Suprapubic skin (tissue), 4 donors: Measurements from ENCODE around the gene AJAP1. TPM values are rescaled to one million over a fixed set of nuclear protein-coding genes. Genes with fewer than 3 reads are reported as not detected.
A peak's percentile ranks its signal among the peaks of the same experiment; 100 is the strongest.

Experiments
- DNase-seq, 2 donors: peaks; one replicate each; pipeline ENCODE4 v3.0.0-alpha.2; 2019; ENCODE audit warnings: low spot score in 2 of 2
- H3K27ac ChIP-seq: fragments of 200-600 bp; sonication (generic); one replicate; pipeline ENCODE4 v1.5.1; 2019
- H3K27me3 ChIP-seq: fragments of 200-600 bp; sonication (generic); one replicate; pipeline ENCODE4 v1.5.1; 2019
- H3K36me3 ChIP-seq: fragments of 200-600 bp; sonication (generic); one replicate; pipeline ENCODE4 v1.5.1; 2019
- H3K4me1 ChIP-seq: fragments of 200-600 bp; sonication (generic); one replicate; pipeline ENCODE4 v1.5.1; 2019
- H3K4me3 ChIP-seq: fragments of 200-600 bp; sonication (generic); one replicate; pipeline ENCODE4 v1.5.1; 2019; ENCODE audit warnings: mild to moderate bottlenecking
- H3K9me3 ChIP-seq: fragments of 200-600 bp; sonication (generic); one replicate; pipeline ENCODE4 v1.5.1; 2019
- CTCF ChIP-seq, 2 donors: fragments of 200-600 bp in 1 of 2; fragments of 450-650 bp in 1 of 2; sonication (generic) in 1 of 2; IDR thresholded peaks; one replicate each; pipeline ENCODE4 v1.5.1; 2016 to 2019; ENCODE audit warnings: antibody characterized with exemption in 2 of 2, mild to moderate bottlenecking in 1 of 2, moderate library complexity in 1 of 2
- EP300 ChIP-seq: sonication (generic); formaldehyde crosslinking; IDR thresholded peaks from one replicate; pipeline ENCODE4 v1.6.1; 2017; ENCODE audit warnings: antibody characterized with exemption
- POLR2A ChIP-seq, 2 donors: fragments of 450-650 bp; IDR thresholded peaks; one replicate each; pipeline ENCODE4 v1.6.1; 2017; ENCODE audit warnings: antibody characterized with exemption in 2 of 2, mild to moderate bottlenecking in 2 of 2, moderate library complexity in 2 of 2
- POLR2AphosphoS5 ChIP-seq, 3 donors: sonication (generic); formaldehyde crosslinking; IDR thresholded peaks; one replicate each; pipeline ENCODE4 v1.6.1; 2017; ENCODE audit warnings: antibody characterized with exemption in 3 of 3
- WGBS: methylation state at CpG from one replicate; pipeline ENCODE4 v1.1.5; 2018; 5-methylcytosine and 5-hydroxymethylcytosine counted together
- total RNA-seq, 4 donors: library from RNA; depleted of rRNA; stranded (reverse); fragments of >200 nt; gene quantifications; one replicate each; pipeline ENCODE4 v1.1.0, GENCODE V29; 2016

The AJAP1 gene
- 1 to 10 TPM in 1 of 4 donors, under 1 TPM in 3; 0.11 to 2.3 (median 0.80) TPM for total RNA-seq

- Histone ChIP-seq H3K4me1 (peaks cover 27% of the 10 kb centered on the region), H3K27ac (no peak within 1 kb of the TSS), H3K4me3 (peak within 1 kb of the TSS; percentile 53), H3K9me3 (no peaks in the 10 kb centered on the region), H3K27me3 (peaks cover 87% of the 10 kb centered on the region), H3K36me3 (no peaks in the 10 kb centered on the region)
- no peak for DNase-seq
- WGBS, result 1% methylated on average over 45 of the region's 112 CpGs
- TF ChIP-seq POLR2A (IDR thresholded peaks at IDR 0.05) (no peak), POLR2AphosphoS5 (IDR thresholded peaks at IDR 0.05) (no peak)
These were observed at the start of gene AJAP1 for GRCh38 chr1:4653796-4654725. Gene AJAP1 (plus strand): TSS chr1:4654609. CDS start chr1:4655426, 817 bp downstream.

GRCh38 chr1:4605158-4605557, 49.3 kb upstream of the AJAP1 start:
- Histone ChIP-seq H3K4me1 (no peaks in the 10 kb centered on the region), H3K27ac (no peak overlapping the region), H3K27me3 (peaks cover 66% of the 10 kb centered on the region), H3K36me3 (no peaks in the 10 kb centered on the region), H3K9me3 (peaks cover 7% of the 10 kb centered on the region), H3K4me3 (no peak overlapping the region)
- peak in 1 of 2 donors; percentile 15 for DNase-seq
- no peak for TF ChIP-seq POLR2AphosphoS5 (IDR thresholded peaks at IDR 0.05)
- no peak for TF ChIP-seq EP300
- no peak for TF ChIP-seq CTCF (IDR thresholded peaks at IDR 0.05)
- TF ChIP-seq POLR2A (IDR thresholded peaks at IDR 0.05), result no peak
- WGBS, result 46% methylated on average over 6 of the region's 6 CpGs

- no peaks in the 10 kb centered on the region for H3K4me1 ChIP-seq
- 82% methylated on average over 24 of the region's 24 CpGs for WGBS
- H3K27me3 ChIP-seq, result peaks cover 20% of the 10 kb centered on the region
- no peak overlapping the region for H3K4me3 ChIP-seq
- peaks cover 12% of the 10 kb centered on the region for H3K9me3 ChIP-seq
- H3K27ac ChIP-seq, result no peak overlapping the region
- no peak for DNase-seq
- TF ChIP-seq CTCF (IDR thresholded peaks at IDR 0.05), result no peak
- no peak for TF ChIP-seq POLR2AphosphoS5 (IDR thresholded peaks at IDR 0.05)
- TF ChIP-seq POLR2A (IDR thresholded peaks at IDR 0.05), result no peak
- H3K36me3 ChIP-seq, result no peaks in the 10 kb centered on the region
These were observed 42.7 kb upstream of the AJAP1 start for GRCh38 chr1:4611563-4612341.

GRCh38 chr1:4612991-4613390, 41.4 kb upstream of the AJAP1 start:
- 64% methylated on average over 7 of the region's 7 CpGs for WGBS
- TF ChIP-seq CTCF (IDR thresholded peaks at IDR 0.05) (no peak), EP300 (no peak), POLR2AphosphoS5 (IDR thresholded peaks at IDR 0.05) (no peak), POLR2A (IDR thresholded peaks at IDR 0.05) (no peak)
- DNase-seq, result no peak

GRCh38 chr1:4613606-4614370, 40.6 kb upstream of the AJAP1 start:
- TF ChIP-seq POLR2AphosphoS5 (IDR thresholded peaks at IDR 0.05) (no peak), CTCF (IDR thresholded peaks at IDR 0.05) (no peak), EP300 (no peak), POLR2A (IDR thresholded peaks at IDR 0.05) (no peak)
- H3K9me3 ChIP-seq, result peaks cover 12% of the 10 kb centered on the region
- H3K4me1 ChIP-seq, result no peaks in the 10 kb centered on the region
- no peak overlapping the region for H3K27ac ChIP-seq
- WGBS, result 83% methylated on average over 23 of the region's 26 CpGs
- DNase-seq, result no peak
- H3K27me3 ChIP-seq, result peaks cover 3% of the 10 kb centered on the region
- no peak overlapping the region for H3K4me3 ChIP-seq
- H3K36me3 ChIP-seq, result no peaks in the 10 kb centered on the region

More at GRCh38 chr1:4612991-4613390, 41.4 kb upstream of the AJAP1 start:
- H3K4me3 ChIP-seq, result no peak overlapping the region
- no peaks in the 10 kb centered on the region for H3K36me3 ChIP-seq
- H3K9me3 ChIP-seq, result peaks cover 12% of the 10 kb centered on the region
- H3K27me3 ChIP-seq, result peaks cover 7% of the 10 kb centered on the region
- no peaks in the 10 kb centered on the region for H3K4me1 ChIP-seq
- H3K27ac ChIP-seq, result no peak overlapping the region
